ENCODE measurements around the gene ST8SIA4. TPM values are rescaled to one million over a fixed set of nuclear protein-coding genes. Genes with fewer than 3 reads are reported as not detected.

ST8SIA4 gene
- total RNA-seq, 4 donors from 2014 or later: 1.6 to 4.4 (median 2.8) TPM

- intact Hi-C loops (cut with DNase I): no loop called here
- no peaks in the 10 kb centered on the region for H3K4me1 ChIP-seq
- TF ChIP-seq POLR2A (IDR thresholded peaks at IDR 0.05): no peak
- TF ChIP-seq CTCF (IDR thresholded peaks at IDR 0.05): no peak
Observed at GRCh38 chr5:100796851-100797250, 106.2 kb downstream of the ST8SIA4 start.

GRCh38 chr5:100794844-100795243 is 108.2 kb downstream of the ST8SIA4 start:
- no peak for DNase-seq
- peaks cover 0 to 6% (median 0%) of the 10 kb centered on the region in 3 donors for H3K9me3 ChIP-seq
- no peak overlapping the region for H3K27ac ChIP-seq
- H3K4me1 ChIP-seq: no peaks in the 10 kb centered on the region
- H3K4me3 ChIP-seq: no peak overlapping the region
- H3K27me3 ChIP-seq: no peaks in the 10 kb centered on the region
- no peaks in the 10 kb centered on the region for H3K36me3 ChIP-seq
- WGBS, 2 donors: 80 to 89% methylated on average over 1 to 4 of the region's 4 CpGs
- intact Hi-C loops (cut with DNase I): no loop called here
- no peak for TF ChIP-seq CTCF (IDR thresholded peaks at IDR 0.05)
- no peak for TF ChIP-seq POLR2A (IDR thresholded peaks at IDR 0.05)

More at GRCh38 chr5:100796851-100797250, 106.2 kb downstream of the ST8SIA4 start:
- Histone ChIP-seq H3K4me3 (no peak overlapping the region), H3K27ac (no peak overlapping the region), H3K27me3 (no peaks in the 10 kb centered on the region), H3K36me3 (no peaks in the 10 kb centered on the region), H3K9me3 (peaks cover 0 to 6% (median 0%) of the 10 kb centered on the region in 3 donors)
- WGBS, 2 donors: 89 to 94% methylated on average over 3 of the region's 3 CpGs
- DNase-seq: no peak

GRCh38 chr5:100794218-100794617 is 108.9 kb downstream of the ST8SIA4 start:
- Histone ChIP-seq H3K27me3 (no peaks in the 10 kb centered on the region), H3K36me3 (no peaks in the 10 kb centered on the region), H3K27ac (no peak overlapping the region), H3K4me3 (no peak overlapping the region), H3K4me1 (no peaks in the 10 kb centered on the region), H3K9me3 (peaks cover 0 to 6% (median 0%) of the 10 kb centered on the region in 3 donors)
- TF ChIP-seq POLR2A (IDR thresholded peaks at IDR 0.05) (no peak), CTCF (IDR thresholded peaks at IDR 0.05) (no peak)
- DNase-seq: no peak
- 100% methylated on average over 2 of the region's 3 CpGs; no CpG with 5 or more reads in 1 of the 2 donors for WGBS, 2 donors
- intact Hi-C loops (cut with DNase I): no loop called here

GRCh38 chr5:100792781-100793180 is 110.3 kb downstream of the ST8SIA4 start:
- DNase-seq: no peak
- intact Hi-C loops (cut with DNase I): no loop called here
- H3K36me3 ChIP-seq: no peaks in the 10 kb centered on the region
- peaks cover 0 to 6% (median 0%) of the 10 kb centered on the region in 3 donors for H3K9me3 ChIP-seq
- H3K4me3 ChIP-seq: no peak overlapping the region
- no peak overlapping the region for H3K27ac ChIP-seq
- H3K27me3 ChIP-seq: no peaks in the 10 kb centered on the region
- no peak for TF ChIP-seq CTCF (IDR thresholded peaks at IDR 0.05)
- TF ChIP-seq POLR2A (IDR thresholded peaks at IDR 0.05): no peak
- WGBS, 2 donors: 43% methylated on average over 3 of the region's 3 CpGs
- H3K4me1 ChIP-seq: no peaks in the 10 kb centered on the region

GRCh38 chr5:100791391-100791790 is 111.7 kb downstream of the ST8SIA4 start:
- WGBS, 2 donors: 74 to 87% methylated on average over 2 of the region's 2 CpGs
- no peak for TF ChIP-seq POLR2A (IDR thresholded peaks at IDR 0.05)
- TF ChIP-seq CTCF (IDR thresholded peaks at IDR 0.05): no peak

More at GRCh38 chr5:100791391-100791790, 111.7 kb downstream of the ST8SIA4 start:
- Histone ChIP-seq H3K36me3 (no peaks in the 10 kb centered on the region), H3K4me1 (no peaks in the 10 kb centered on the region), H3K4me3 (no peak overlapping the region), H3K27ac (no peak overlapping the region), H3K9me3 (peaks cover 0 to 6% (median 0%) of the 10 kb centered on the region in 3 donors), H3K27me3 (no peaks in the 10 kb centered on the region)
- DNase-seq: no peak
- intact Hi-C loops (cut with DNase I): no loop called here

Data from esophagus squamous epithelium (tissue), 5 donors.